Transverse colon (tissue), 4 donors: Measurements from ENCODE around the gene RCAN3.

Experiments used
- POLR2AphosphoS5 ChIP-seq, 3 donors: sonication (generic); formaldehyde crosslinking; IDR thresholded peaks; one replicate each; pipeline ENCODE4 v1.6.1; 2016; ENCODE audit warnings: antibody characterized with exemption in 3 of 3
- TF ChIP-seq, protein P1 (sequence below), 5 experiments: fragments of 200-600 bp in 3 of 5; fragments of 450-650 bp in 2 of 5; sonication (generic) in 3 of 5; IDR thresholded peaks; 1 replicate in 2 of 5; 2 replicates in 3 of 5; pipeline ENCODE4 v1.5.1; 2016 to 2017; ENCODE audit warnings: antibody characterized with exemption in 5 of 5, inconsistent platforms in 3 of 5, mild to moderate bottlenecking in 2 of 5, moderate library complexity in 1 of 5

DNA sequence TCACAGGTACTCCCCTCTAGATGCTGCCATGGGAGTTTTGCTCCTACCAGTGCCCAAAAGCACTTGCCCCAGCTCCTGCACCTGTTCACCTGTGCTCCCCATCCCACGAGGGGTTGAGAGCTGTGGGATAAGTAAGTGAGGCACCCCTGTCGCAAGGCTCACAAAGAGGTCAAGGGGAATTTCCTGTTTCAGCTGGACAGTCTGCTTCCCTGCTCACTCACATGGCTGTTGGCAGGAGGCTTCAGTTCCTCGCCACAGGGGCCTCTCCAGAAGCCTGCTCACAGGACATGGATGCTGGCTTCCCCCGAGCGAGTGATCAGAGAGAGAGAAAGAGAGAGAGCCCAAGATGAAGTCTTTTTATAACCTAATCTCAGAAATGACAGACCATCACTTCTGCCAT, 44.6 kb downstream of the RCAN3 start:
- TF ChIP-seq, protein P1, sequence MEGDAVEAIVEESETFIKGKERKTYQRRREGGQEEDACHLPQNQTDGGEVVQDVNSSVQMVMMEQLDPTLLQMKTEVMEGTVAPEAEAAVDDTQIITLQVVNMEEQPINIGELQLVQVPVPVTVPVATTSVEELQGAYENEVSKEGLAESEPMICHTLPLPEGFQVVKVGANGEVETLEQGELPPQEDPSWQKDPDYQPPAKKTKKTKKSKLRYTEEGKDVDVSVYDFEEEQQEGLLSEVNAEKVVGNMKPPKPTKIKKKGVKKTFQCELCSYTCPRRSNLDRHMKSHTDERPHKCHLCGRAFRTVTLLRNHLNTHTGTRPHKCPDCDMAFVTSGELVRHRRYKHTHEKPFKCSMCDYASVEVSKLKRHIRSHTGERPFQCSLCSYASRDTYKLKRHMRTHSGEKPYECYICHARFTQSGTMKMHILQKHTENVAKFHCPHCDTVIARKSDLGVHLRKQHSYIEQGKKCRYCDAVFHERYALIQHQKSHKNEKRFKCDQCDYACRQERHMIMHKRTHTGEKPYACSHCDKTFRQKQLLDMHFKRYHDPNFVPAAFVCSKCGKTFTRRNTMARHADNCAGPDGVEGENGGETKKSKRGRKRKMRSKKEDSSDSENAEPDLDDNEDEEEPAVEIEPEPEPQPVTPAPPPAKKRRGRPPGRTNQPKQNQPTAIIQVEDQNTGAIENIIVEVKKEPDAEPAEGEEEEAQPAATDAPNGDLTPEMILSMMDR (IDR thresholded peaks at IDR 0.05), result no peak
- no peak for TF ChIP-seq POLR2AphosphoS5 (IDR thresholded peaks at IDR 0.05)
